Activated naive CD4-positive, alpha-beta T cell treated with anti-CD3 and anti-CD28 coated beads for 36 hours (primary cell): ENCODE data around the gene HIRIP3. TPM values are rescaled to one million over a fixed set of nuclear protein-coding genes. Genes with fewer than 3 reads are reported as not detected.
"Not testable (repeated sequence)": the region's sequence is repeated elsewhere in the genome, so short reads cannot be mapped to it uniquely, and the experiment has no call there.

Experiments used
- CTCF ChIA-PET: fragments of 350-600 bp; sonication (Branson Sonifier 250); formaldehyde crosslinking; loops from one replicate; lab custom pipeline; 2021; ENCODE audit warnings: antibody characterized with exemption; lab: Charles Lee
- DNase-seq: peaks from one replicate; pipeline ENCODE4 v3.0.0-alpha.2; 2020
- H3K27ac Mint-ChIP-seq: one replicate; pipeline ENCODE4 v1.8.0; 2021; ENCODE audit warnings: mild to moderate bottlenecking, mixed read lengths
- H3K27me3 Mint-ChIP-seq: one replicate; pipeline ENCODE4 v1.8.0; 2021; ENCODE audit warnings: low read depth, mixed read lengths
- H3K36me3 Mint-ChIP-seq: one replicate; pipeline ENCODE4 v1.8.0; 2021; ENCODE audit warnings: low read depth, mixed read lengths
- H3K4me1 Mint-ChIP-seq: one replicate; pipeline ENCODE4 v1.8.0; 2021; ENCODE audit warnings: low read depth, mixed read lengths
- H3K4me3 Mint-ChIP-seq: one replicate; pipeline ENCODE4 v1.8.0; 2021; ENCODE audit warnings: mild to moderate bottlenecking, moderate library complexity, mixed read lengths
- H3K9me3 Mint-ChIP-seq: one replicate; pipeline ENCODE4 v1.8.0; 2021; ENCODE audit warnings: mixed read lengths
- intact Hi-C: fragments of 100-400 bp; cut with micrococcal nuclease; formaldehyde crosslinking; loops from one replicate; pipeline ENCODE4 v1.15.1; 2023
- total RNA-seq, 2 experiments: library from RNA; stranded (reverse); gene quantifications; one replicate each; pipeline ENCODE4 v1.2.3, GENCODE V29; 2021

The HIRIP3 gene
- total RNA-seq, 2 experiments from 2014 or later: 40.8 to 43.9 TPM

DNA sequence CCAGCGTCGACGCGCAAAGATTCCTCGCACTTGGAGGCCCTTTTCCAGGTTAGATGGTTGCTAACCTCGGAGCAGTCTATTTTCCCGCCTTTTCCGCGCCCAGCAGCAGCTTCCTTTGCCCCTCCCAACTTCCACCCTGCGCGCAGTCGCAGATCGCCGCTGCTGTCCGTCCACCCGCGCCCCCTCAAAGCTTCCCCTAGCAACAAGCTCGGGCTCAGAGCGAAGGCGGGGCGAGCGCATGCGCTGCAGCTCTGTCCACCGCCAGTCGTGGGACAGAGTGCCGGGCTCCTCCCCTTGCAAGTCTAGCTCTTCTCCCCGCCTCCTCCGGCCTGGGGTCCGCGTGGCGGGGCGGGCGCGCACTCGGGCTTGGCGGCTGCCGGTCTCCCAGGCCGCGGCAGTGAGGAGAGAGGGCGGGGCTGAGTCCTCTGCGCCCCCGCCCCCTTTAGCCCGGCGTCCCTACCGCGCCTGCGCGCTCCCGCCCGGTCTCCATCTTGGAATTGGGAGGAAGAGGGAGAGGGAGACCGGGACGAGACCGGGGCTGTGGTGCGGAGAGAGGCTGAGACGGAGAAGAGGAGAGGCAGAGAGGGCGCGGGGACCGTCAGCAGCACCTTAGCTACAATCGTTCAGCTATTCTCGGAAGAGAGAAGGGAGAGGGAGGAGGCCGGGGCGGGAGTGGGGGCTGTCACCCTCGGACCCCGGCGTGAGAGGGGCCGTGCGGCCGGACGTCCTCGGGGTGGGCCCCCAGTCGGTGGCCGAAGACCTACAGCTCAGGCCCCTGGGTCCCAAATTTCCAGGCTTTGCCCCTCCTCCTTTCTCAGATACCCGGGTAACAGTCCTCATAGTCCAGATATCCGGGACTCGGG, 21.8 kb downstream of the HIRIP3 start, which contains the start of gene TAOK2:
TSS of gene TAOK2 (plus strand) at position 485 of the 863 bp plus-strand sequence. CDS start 3,905 bp downstream, outside the sequence.
- H3K27me3 Mint-ChIP-seq: no peaks in the 10 kb centered on the region
- H3K9me3 Mint-ChIP-seq: no peaks in the 10 kb centered on the region
- peak within 1 kb of the TSS; percentile 82 for H3K27ac Mint-ChIP-seq
- peak; percentile 95 for DNase-seq
- peaks cover 11% of the 10 kb centered on the region for H3K36me3 Mint-ChIP-seq
- peak within 1 kb of the TSS; percentile 97 for H3K4me3 Mint-ChIP-seq
- peaks cover 28% of the 10 kb centered on the region for H3K4me1 Mint-ChIP-seq
- intact Hi-C loops: loop anchor here (1.0 to 5.0 kb wide), 7 partner anchors 22 to 168 kb away; partner anchors contain the start of genes C16orf92, CDIPT, HIRIP3 and KCTD13
- CTCF ChIA-PET: interaction anchor here (0.5 to 2.9 kb wide), 4 partner anchors 12 to 152 kb away, joined by 3 to 20 read pairs (median 4); partner anchors contain the start of gene TMEM219

DNA sequence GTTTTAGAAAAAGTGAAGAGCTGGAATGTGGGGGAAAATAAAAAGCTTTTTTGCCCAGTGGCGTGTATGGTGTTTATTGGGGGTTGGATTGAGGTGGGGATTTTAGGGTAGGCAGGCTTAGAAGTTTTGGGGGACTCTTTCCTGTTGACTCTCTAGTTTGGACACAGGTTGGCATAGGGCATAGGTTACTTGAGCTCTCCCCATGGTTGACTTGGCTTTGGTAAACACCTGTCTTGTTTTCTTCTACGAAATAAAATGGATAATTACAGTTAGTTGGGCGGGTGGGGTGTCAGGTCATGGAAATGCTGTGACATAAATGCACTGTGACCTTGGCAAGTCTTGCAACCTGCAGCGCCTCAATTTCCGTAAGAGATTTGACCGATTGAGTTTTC, 22.4 kb downstream of the HIRIP3 start:
- intact Hi-C loops: loop anchor here (1.0 to 5.0 kb wide), 7 partner anchors 22 to 168 kb away; partner anchors contain the start of genes C16orf92, CDIPT, HIRIP3 and KCTD13
- CTCF ChIA-PET: interaction anchor here (0.7 to 2.9 kb wide), 4 partner anchors 11 to 152 kb away, joined by 3 to 20 read pairs (median 4); partner anchors contain the start of gene TMEM219
- Mint-ChIP-seq H3K36me3 (peaks cover 13% of the 10 kb centered on the region), H3K4me3 (peak overlapping the region; percentile 97), H3K9me3 (no peaks in the 10 kb centered on the region), H3K27ac (peak overlapping the region; percentile 72), H3K4me1 (peaks cover 28% of the 10 kb centered on the region), H3K27me3 (no peaks in the 10 kb centered on the region)
- DNase-seq: no peak

DNA sequence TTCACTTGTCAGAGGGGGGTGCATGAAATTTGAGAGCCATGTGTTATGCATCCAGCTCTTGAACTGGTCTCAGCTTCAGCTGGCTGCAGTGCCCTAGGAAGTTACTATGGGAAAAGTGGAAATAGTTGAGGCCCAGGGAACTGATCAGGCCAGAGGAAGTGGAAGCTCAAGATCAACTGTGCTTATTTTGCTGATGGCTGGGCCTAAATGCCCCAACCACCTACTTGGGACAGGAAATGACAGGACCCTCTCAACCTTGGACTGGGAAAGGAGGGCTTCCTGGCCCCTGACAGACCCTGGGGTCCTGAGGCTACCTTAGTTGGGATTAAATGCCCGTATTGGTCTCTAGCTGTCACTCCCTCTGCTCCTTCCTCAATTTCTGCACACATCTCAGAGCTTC, 22.9 kb downstream of the HIRIP3 start:
- Mint-ChIP-seq H3K27ac (no peak overlapping the region), H3K4me1 (peaks cover 28% of the 10 kb centered on the region), H3K4me3 (no peak overlapping the region), H3K27me3 (no peaks in the 10 kb centered on the region), H3K9me3 (no peaks in the 10 kb centered on the region), H3K36me3 (peaks cover 13% of the 10 kb centered on the region)
- no peak for DNase-seq
- CTCF ChIA-PET: interaction anchor here (0.7 to 2.9 kb wide), 2 partner anchors 11 to 105 kb away, joined by 3 to 20 read pairs; partner anchors contain the start of gene TMEM219
- intact Hi-C loops: loop anchor here (5.0 kb wide), 3 partner anchors 35 to 150 kb away; partner anchors contain the start of genes C16orf92 and MVP

GRCh38 chr16:29971304-29971703, 24.1 kb downstream of the HIRIP3 start:
- H3K4me3 Mint-ChIP-seq: no peak overlapping the region
- H3K36me3 Mint-ChIP-seq: peaks cover 13% of the 10 kb centered on the region
- CTCF ChIA-PET: interaction anchor here (0.7 kb wide), 1 partner anchor 479 kb away, joined by 3 read pairs; no protein-coding TSS in a partner anchor
- H3K27me3 Mint-ChIP-seq: no peaks in the 10 kb centered on the region
- no peaks in the 10 kb centered on the region for H3K9me3 Mint-ChIP-seq
- DNase-seq: no peak
- peaks cover 21% of the 10 kb centered on the region for H3K4me1 Mint-ChIP-seq
- H3K27ac Mint-ChIP-seq: no peak overlapping the region
- intact Hi-C loops: loop anchor here (5.0 kb wide), 3 partner anchors 36 to 149 kb away; partner anchors contain the start of genes C16orf92 and MVP

- H3K27ac Mint-ChIP-seq: no peak overlapping the region
- DNase-seq: no peak
- intact Hi-C loops: loop anchor here (10.0 kb wide), 2 partner anchors 953 to 1013 kb away; partner anchors contain the start of gene NFATC2IP
- H3K4me3 Mint-ChIP-seq: no peak overlapping the region
- H3K4me1 Mint-ChIP-seq: peaks cover 5% of the 10 kb centered on the region
- CTCF ChIA-PET: interaction anchor here (0.6 kb wide), 1 partner anchor 95 kb away, joined by 4 read pairs; no protein-coding TSS in a partner anchor
- no peaks in the 10 kb centered on the region for H3K9me3 Mint-ChIP-seq
- no peaks in the 10 kb centered on the region for H3K27me3 Mint-ChIP-seq
- peaks cover 11% of the 10 kb centered on the region for H3K36me3 Mint-ChIP-seq
These were observed 27.2 kb downstream of the HIRIP3 start for GRCh38 chr16:29968205-29968604.

DNA sequence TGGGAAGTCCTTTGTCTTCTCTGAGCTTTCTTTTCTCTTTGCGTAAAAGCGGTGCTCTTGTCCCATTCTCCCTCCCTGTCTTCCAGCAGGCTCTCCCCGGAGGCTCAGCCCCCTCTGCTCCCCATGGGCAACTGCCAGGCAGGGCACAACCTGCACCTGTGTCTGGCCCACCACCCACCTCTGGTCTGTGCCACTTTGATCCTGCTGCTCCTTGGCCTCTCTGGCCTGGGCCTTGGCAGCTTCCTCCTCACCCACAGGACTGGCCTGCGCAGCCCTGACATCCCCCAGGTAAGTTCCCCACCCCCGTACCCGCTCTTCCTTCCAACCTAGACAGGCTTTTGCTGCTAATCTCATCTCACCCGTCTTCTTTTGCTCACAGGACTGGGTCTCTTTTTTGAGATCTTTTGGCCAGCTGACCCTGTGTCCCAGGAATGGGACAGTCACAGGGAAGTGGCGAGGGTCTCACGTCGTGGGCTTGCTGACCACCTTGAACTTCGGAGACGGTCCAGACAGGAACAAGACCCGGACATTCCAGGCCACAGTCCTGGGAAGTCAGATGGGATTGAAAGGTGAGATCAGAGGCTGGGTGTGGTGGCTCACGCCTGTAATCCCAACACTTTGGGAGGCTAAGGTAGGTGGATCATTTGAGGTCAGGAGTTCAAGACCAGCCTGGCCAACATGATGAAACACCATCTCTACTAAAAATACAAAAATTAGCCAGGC, 32.2 kb downstream of the HIRIP3 start:
- intact Hi-C loops: loop anchor here (10.0 kb wide), 2 partner anchors 948 to 1008 kb away; partner anchors contain the start of gene NFATC2IP
- Mint-ChIP-seq H3K4me3 (peak overlapping the region; percentile 87), H3K9me3 (no peaks in the 10 kb centered on the region), H3K27ac (peak overlapping the region; percentile 76), H3K36me3 (peaks cover 3% of the 10 kb centered on the region), H3K27me3 (no peaks in the 10 kb centered on the region), H3K4me1 (peaks cover 20% of the 10 kb centered on the region)
- no peak for DNase-seq
- CTCF ChIA-PET: interaction anchor here (1.0 to 2.4 kb wide), 2 partner anchors 10 to 156 kb away, joined by 3 to 20 read pairs; partner anchors contain the start of gene TAOK2

- H3K27ac Mint-ChIP-seq: peak overlapping the region; percentile 76
- CTCF ChIA-PET: interaction anchor here (1.0 to 2.4 kb wide), 4 partner anchors 11 to 167 kb away, joined by 3 to 20 read pairs (median 4); partner anchors contain the start of gene TAOK2
- peaks cover 20% of the 10 kb centered on the region for H3K4me1 Mint-ChIP-seq
- intact Hi-C loops: loop anchor here (1.0 to 10.0 kb wide), 3 partner anchors 99 to 1008 kb away; partner anchors contain the start of genes CDIPT and NFATC2IP
- peak overlapping the region; percentile 87 for H3K4me3 Mint-ChIP-seq
- no peaks in the 10 kb centered on the region for H3K9me3 Mint-ChIP-seq
- DNase-seq: no peak
- no peaks in the 10 kb centered on the region for H3K27me3 Mint-ChIP-seq
- peaks cover 3% of the 10 kb centered on the region for H3K36me3 Mint-ChIP-seq
These were observed 32.9 kb downstream of the HIRIP3 start for GRCh38 chr16:29962344-29962994.

DNA sequence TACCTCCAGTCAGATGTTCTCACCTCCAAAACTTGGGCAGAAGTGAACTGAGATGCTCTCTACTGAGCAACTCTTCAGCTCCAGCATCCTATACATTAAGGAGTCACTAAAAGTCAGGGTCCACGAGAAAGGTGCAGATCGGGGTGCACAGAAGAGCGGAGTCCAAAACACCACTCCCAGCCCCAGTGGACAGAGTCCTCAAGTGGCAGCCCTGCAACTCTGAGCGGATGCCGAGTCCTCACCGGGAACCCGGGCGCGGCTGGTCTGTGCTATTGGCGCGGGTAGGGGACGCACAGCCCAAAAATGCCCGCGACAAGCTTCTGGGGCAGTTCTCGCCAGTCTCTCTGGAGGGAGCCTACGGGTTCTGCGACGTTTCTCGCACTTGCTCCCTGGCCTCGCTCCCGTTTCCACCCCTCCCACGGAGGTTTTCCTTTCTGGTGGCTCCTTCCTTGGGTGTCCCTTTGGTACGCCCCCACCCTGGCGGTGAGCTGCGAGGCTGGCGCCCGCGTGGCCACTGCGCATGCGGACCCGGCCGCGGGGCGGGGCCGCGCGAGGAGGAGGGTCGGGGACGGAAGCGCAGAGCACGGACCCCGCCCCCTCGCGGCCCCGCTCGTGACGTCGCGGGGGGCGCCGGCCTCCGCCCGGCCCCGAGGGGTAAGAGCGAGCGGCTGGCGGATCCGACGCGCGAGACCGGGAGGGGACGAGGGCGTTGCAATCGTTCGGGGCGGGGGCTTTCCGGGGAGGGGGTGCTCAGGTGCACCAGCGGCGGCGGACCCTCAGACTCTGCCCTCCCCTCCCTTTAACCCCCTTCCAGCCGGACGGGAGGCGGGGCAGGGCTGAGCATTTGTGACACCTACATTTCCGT, 33.7 kb downstream of the HIRIP3 start, which contains the start of gene TMEM219:
TSS of gene TMEM219 (plus strand) at position 601 of the 865 bp plus-strand sequence. CDS start 1,065 bp downstream, outside the sequence.
- H3K27ac Mint-ChIP-seq: peak within 1 kb of the TSS; percentile 83
- no peaks in the 10 kb centered on the region for H3K27me3 Mint-ChIP-seq
- DNase-seq: peak; percentile 88
- CTCF ChIA-PET: interaction anchor here (0.6 to 2.4 kb wide), 8 partner anchors 11 to 282 kb away, joined by 3 to 20 read pairs (median 4); partner anchors contain the start of gene TAOK2
- peak within 1 kb of the TSS; percentile 87 for H3K4me3 Mint-ChIP-seq
- H3K4me1 Mint-ChIP-seq: peaks cover 20% of the 10 kb centered on the region
- intact Hi-C loops: loop anchor here (1.0 to 10.0 kb wide), 4 partner anchors 35 to 1007 kb away; partner anchors contain the start of genes CDIPT, KCTD13 and NFATC2IP
- H3K36me3 Mint-ChIP-seq: peaks cover 3% of the 10 kb centered on the region
- no peaks in the 10 kb centered on the region for H3K9me3 Mint-ChIP-seq

DNA sequence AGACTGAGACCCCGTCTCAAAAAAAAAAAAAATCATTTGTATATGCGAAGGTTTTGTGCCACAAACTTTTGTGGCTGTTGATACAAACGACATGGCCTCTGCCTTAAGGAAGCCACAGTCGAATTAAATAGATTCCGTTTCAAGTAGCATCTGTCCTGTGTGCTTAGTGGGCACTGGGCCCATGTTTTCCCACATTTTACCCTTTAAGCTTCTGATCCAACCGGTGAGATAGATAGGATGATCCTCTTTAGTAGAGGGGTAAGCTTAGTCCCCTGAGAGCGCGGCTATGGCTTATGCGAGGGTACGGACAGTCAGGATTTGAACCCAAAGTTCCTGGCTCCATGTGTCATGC, 34.3 kb downstream of the HIRIP3 start:
- Mint-ChIP-seq H3K27ac (peak overlapping the region; percentile 83), H3K4me1 (peaks cover 20% of the 10 kb centered on the region), H3K36me3 (peaks cover 3% of the 10 kb centered on the region), H3K9me3 (no peaks in the 10 kb centered on the region), H3K4me3 (peak overlapping the region; percentile 87), H3K27me3 (no peaks in the 10 kb centered on the region)
- CTCF ChIA-PET: interaction anchor here (0.6 to 2.4 kb wide), 9 partner anchors 12 to 281 kb away, joined by 3 to 20 read pairs (median 4); partner anchors contain the start of gene TAOK2
- no peak for DNase-seq
- intact Hi-C loops: loop anchor here (1.0 to 10.0 kb wide), 3 partner anchors 35 to 1006 kb away; partner anchors contain the start of genes KCTD13 and NFATC2IP

GRCh38 chr16:29959821-29960220, 35.6 kb downstream of the HIRIP3 start:
- not testable (repeated sequence) for DNase-seq, H3K27ac Mint-ChIP-seq, H3K27me3 Mint-ChIP-seq, H3K9me3 Mint-ChIP-seq, H3K36me3 Mint-ChIP-seq
- Mint-ChIP-seq H3K4me3 (peak overlapping the region; percentile 21), H3K4me1 (peaks cover 20% of the 10 kb centered on the region)
- CTCF ChIA-PET: interaction anchor here (0.6 kb wide), 1 partner anchor 135 kb away, joined by 3 read pairs; no protein-coding TSS in a partner anchor
- intact Hi-C loops: loop anchor here (10.0 kb wide), 2 partner anchors 945 to 1005 kb away; partner anchors contain the start of gene NFATC2IP
